PC-3 (cell line): ENCODE data around the gene CTBP2. TPM values are rescaled to one million over a fixed set of nuclear protein-coding genes. Genes with fewer than 3 reads are reported as not detected.
A peak's percentile ranks its signal among the peaks of the same experiment; 100 is the strongest.

Experiments
- ATAC-seq: fragments of 200-7000 bp; cut with Tn5 transposase; 2 replicates; pipeline ENCODE4 v1.9.1; 2020; ENCODE audit warnings: mild to moderate bottlenecking, moderate library complexity
- BruUV-seq: library from RNA; stranded (reverse); fragments of 400-500 nt; replicated peaks from 2 replicates; lab custom pipeline; 2021; lab: Mats Ljungman, UMichigan
- CTCF ChIA-PET: fragments of 300-600 bp; sonication (Branson Sonifier 250); formaldehyde crosslinking; loops from one replicate; lab custom pipeline; 2022; ENCODE audit warnings: antibody characterized with exemption; lab: Charles Lee
- POLR2A ChIA-PET: fragments of 300-600 bp; sonication (Branson Sonifier 250); formaldehyde crosslinking; loops from one replicate; lab custom pipeline; 2022; ENCODE audit warnings: antibody characterized with exemption; ENCODE audit not compliant: unreplicated experiment; lab: Charles Lee
- DNase-seq: peaks from one replicate; pipeline ENCODE4 v3.0.0-alpha.2; 2015
- H2AFZ ChIP-seq: fragments of 300-600 bp; sonication (generic); 2 replicates; pipeline ENCODE4 v1.6.0; 2016; ENCODE audit warnings: antibody characterized with exemption, low read length
- H3F3A ChIP-seq: fragments of 300-600 bp; sonication (generic); one replicate; pipeline ENCODE4 v1.6.0; 2017; ENCODE audit warnings: antibody characterized with exemption, low read length, control low read depth, mild to moderate bottlenecking; ENCODE audit not compliant: unreplicated experiment
- H3K27ac ChIP-seq: fragments of 300-600 bp; sonication (generic); 2 replicates; pipeline ENCODE4 v1.5.1; 2016; ENCODE audit warnings: mild to moderate bottlenecking, low read length
- H3K27me3 ChIP-seq: fragments of 300-600 bp; sonication (generic); 2 replicates; pipeline ENCODE4 v1.6.1; 2016; ENCODE audit warnings: low read length, mixed read lengths
- H3K36me3 ChIP-seq: fragments of 300-600 bp; sonication (generic); 2 replicates; pipeline ENCODE4 v1.6.1; 2016; ENCODE audit warnings: low read depth, mixed run types, low read length, mixed read lengths
- H3K4me1 ChIP-seq: fragments of 300-600 bp; sonication (generic); 2 replicates; pipeline ENCODE4 v1.5.1; 2016; ENCODE audit warnings: low read length; ENCODE audit not compliant: insufficient read depth
- H3K4me2 ChIP-seq: fragments of 300-600 bp; sonication (generic); 2 replicates; pipeline ENCODE4 v1.6.0; 2016; ENCODE audit warnings: low read length
- H3K4me3 ChIP-seq: fragments of 300-600 bp; sonication (generic); 2 replicates; pipeline ENCODE4 v1.5.1; 2016; ENCODE audit warnings: mild to moderate bottlenecking, low read length, mixed read lengths
- H3K79me2 ChIP-seq: fragments of 300-600 bp; sonication (generic); 2 replicates; pipeline ENCODE4 v1.6.1; 2017; ENCODE audit warnings: low read length, mixed read lengths
- H3K9ac ChIP-seq: fragments of 300-600 bp; sonication (generic); 2 replicates; pipeline ENCODE4 v1.6.0; 2016; ENCODE audit warnings: mild to moderate bottlenecking, low read length
- H3K9me2 ChIP-seq: fragments of 300-600 bp; sonication (generic); replicated peaks from 2 replicates; pipeline ENCODE4 v1.6.1; 2016; ENCODE audit warnings: mixed run types, low read length, mixed read lengths
- H3K9me3 ChIP-seq: fragments of 300-600 bp; sonication (generic); 2 replicates; pipeline ENCODE4 v1.6.1; 2016; ENCODE audit warnings: low read length, mixed read lengths
- H4K20me1 ChIP-seq: fragments of 300-600 bp; sonication (generic); 2 replicates; pipeline ENCODE4 v1.6.1; 2016; ENCODE audit warnings: low read length, mixed read lengths
- EZH2 ChIP-seq: fragments of 300-600 bp; sonication (generic); IDR thresholded peaks from one replicate; pipeline ENCODE4 v1.6.1; 2017; ENCODE audit warnings: antibody characterized with exemption, mild to moderate bottlenecking, low read length; ENCODE audit not compliant: unreplicated experiment
- EZH2phosphoT487 ChIP-seq: fragments of 300-600 bp; sonication (generic); IDR thresholded peaks from 2 replicates; pipeline ENCODE4 v1.6.1; 2018; ENCODE audit warnings: mild to moderate bottlenecking, antibody characterized with exemption, low read length, borderline replicate concordance
- intact Hi-C: fragments of 100-400 bp; cut with micrococcal nuclease; formaldehyde crosslinking; loops from 2 replicates; pipeline ENCODE4 v1.9.0; 2023
- total RNA-seq: library from RNA; depleted of rRNA; stranded (reverse); fragments of >200 nt; gene quantifications from 2 replicates; pipeline ENCODE4 v1.2.3, GENCODE V29; 2014
- TF ChIP-seq, protein P1 (sequence below): fragments of 300-600 bp; sonication (generic); conservative IDR thresholded peaks from 2 replicates; pipeline ENCODE4 v1.5.1; 2017; ENCODE audit warnings: antibody characterized with exemption, low read depth, mild to moderate bottlenecking, low read length

CTBP2 gene
- total RNA-seq, 1 experiment from 2014 or later, result 78.9 TPM

DNA sequence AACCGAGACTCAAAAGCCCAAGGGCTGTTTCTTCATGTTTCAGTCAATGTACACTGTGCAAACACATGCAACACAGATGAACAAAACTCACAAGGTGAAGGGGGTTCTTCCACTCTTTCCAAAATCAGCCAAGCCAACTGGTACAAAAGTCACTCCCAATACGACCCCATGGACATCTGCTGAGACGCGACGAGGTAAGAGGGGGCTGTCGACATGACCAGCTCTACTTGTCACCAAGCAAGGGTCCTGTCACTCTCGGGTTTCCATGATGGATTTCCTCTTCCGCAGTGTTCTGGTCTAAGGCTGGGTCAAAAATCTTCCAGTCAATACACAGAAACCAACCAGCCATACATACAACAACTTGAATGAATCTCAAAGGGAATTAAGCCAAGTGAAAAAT, 37.8 kb downstream of the CTBP2 start:
- H3F3A ChIP-seq, result no peaks in the 10 kb centered on the region
- ATAC-seq (no peak), DNase-seq (no peak)
- CTCF ChIA-PET, result no interaction called here
- peaks cover 17% of the 10 kb centered on the region for H3K36me3 ChIP-seq
- peak overlapping the region; percentile 96 for H3K27ac ChIP-seq
- no peak overlapping the region for H2AFZ ChIP-seq
- peaks cover 97% of the 10 kb centered on the region for H3K79me2 ChIP-seq
- POLR2A ChIA-PET, result interaction anchor here (0.6 kb wide), 1 partner anchor 58 kb away, joined by 3 read pairs; no protein-coding TSS in a partner anchor
- no peaks in the 10 kb centered on the region for H4K20me1 ChIP-seq
- H3K4me2 ChIP-seq, result no peak overlapping the region
- no peaks in the 10 kb centered on the region for H3K9me2 ChIP-seq
- intact Hi-C loops, result loop anchor here (5.0 kb wide), 1 partner anchor 35 kb away; no protein-coding TSS in a partner anchor
- TF ChIP-seq, protein P1, sequence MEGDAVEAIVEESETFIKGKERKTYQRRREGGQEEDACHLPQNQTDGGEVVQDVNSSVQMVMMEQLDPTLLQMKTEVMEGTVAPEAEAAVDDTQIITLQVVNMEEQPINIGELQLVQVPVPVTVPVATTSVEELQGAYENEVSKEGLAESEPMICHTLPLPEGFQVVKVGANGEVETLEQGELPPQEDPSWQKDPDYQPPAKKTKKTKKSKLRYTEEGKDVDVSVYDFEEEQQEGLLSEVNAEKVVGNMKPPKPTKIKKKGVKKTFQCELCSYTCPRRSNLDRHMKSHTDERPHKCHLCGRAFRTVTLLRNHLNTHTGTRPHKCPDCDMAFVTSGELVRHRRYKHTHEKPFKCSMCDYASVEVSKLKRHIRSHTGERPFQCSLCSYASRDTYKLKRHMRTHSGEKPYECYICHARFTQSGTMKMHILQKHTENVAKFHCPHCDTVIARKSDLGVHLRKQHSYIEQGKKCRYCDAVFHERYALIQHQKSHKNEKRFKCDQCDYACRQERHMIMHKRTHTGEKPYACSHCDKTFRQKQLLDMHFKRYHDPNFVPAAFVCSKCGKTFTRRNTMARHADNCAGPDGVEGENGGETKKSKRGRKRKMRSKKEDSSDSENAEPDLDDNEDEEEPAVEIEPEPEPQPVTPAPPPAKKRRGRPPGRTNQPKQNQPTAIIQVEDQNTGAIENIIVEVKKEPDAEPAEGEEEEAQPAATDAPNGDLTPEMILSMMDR, result no peak
- no TSS peak for BruUV-seq
- no peaks in the 10 kb centered on the region for H3K9me3 ChIP-seq
- H3K4me1 ChIP-seq, result peaks cover 38% of the 10 kb centered on the region
- H3K4me3 ChIP-seq, result no peak overlapping the region
- no peaks in the 10 kb centered on the region for H3K27me3 ChIP-seq
- peak overlapping the region; percentile 74 for H3K9ac ChIP-seq

DNA sequence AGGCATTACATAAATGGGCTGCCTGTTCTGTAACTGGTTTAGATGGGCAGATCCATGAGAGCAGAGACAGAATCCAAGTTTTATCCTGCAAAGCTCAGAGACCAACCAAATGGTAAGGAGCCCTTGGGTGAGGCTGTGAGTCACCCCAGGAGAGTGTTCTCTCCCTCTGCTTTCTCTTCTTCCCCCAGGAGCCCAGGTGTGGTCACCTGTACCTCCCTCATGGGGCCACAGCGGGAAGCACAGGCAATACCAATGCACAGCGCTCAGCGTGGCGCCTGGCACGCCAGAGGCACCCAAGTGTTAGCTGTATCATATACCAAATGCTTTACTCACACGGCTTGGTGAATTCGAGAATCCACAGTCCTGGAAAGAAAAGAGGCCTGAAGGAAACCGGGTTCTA, 39.4 kb downstream of the CTBP2 start:
- no peak overlapping the region for H3K9ac ChIP-seq
- H3K9me3 ChIP-seq, result no peaks in the 10 kb centered on the region
- DNase-seq (peak; percentile 19), ATAC-seq (no peak)
- BruUV-seq, result no TSS peak
- H3K27ac ChIP-seq, result no peak overlapping the region
- H3K4me2 ChIP-seq, result no peak overlapping the region
- intact Hi-C loops, result loop anchor here (5.0 kb wide), 1 partner anchor 36 kb away; no protein-coding TSS in a partner anchor
- H3K9me2 ChIP-seq, result no peaks in the 10 kb centered on the region
- no peaks in the 10 kb centered on the region for H4K20me1 ChIP-seq
- no peak overlapping the region for H2AFZ ChIP-seq
- no peaks in the 10 kb centered on the region for H3F3A ChIP-seq
- ChIA-PET POLR2A (no interaction called here), CTCF (no interaction called here)
- peaks cover 97% of the 10 kb centered on the region for H3K79me2 ChIP-seq
- H3K4me1 ChIP-seq, result peaks cover 38% of the 10 kb centered on the region
- H3K36me3 ChIP-seq, result peaks cover 17% of the 10 kb centered on the region
- H3K4me3 ChIP-seq, result no peak overlapping the region
- no peaks in the 10 kb centered on the region for H3K27me3 ChIP-seq
- TF ChIP-seq EZH2 (no peak), EZH2phosphoT487 (no peak)
- TF ChIP-seq, protein P1, result no peak

DNA sequence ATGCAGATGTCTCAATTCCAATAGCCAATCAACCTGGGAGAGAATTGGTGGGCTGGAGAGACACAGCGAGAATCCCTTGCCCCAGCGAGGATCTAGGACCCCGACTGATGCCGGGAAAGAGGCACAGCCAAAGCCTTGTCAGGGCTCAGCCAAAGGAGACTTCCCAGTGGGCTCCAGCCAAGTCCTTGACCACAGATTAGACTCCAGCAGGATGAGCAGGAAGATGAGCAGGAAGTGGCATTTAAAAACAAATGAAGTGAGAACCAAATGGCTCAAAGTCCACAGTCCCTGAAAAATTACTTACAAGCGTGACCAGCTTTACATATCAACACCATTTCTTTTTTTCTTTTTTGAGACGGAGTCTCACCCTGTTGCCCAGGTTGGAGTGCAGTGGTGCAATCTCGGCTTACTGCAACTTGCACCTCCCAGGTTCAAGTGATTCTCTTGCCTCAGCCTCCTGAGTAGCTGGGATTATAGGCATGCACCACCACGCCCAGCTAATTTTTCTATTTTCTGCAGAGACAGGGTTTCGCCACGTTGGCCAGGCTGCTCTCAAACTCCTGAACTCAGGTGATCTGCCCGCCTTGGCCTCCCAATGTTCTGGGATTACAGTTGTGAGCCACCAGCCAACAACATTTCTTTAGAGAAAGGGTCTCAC, 40.2 kb downstream of the CTBP2 start:
- Histone ChIP-seq H3K27ac (no peak overlapping the region), H3K36me3 (peaks cover 17% of the 10 kb centered on the region), H3K9me2 (no peaks in the 10 kb centered on the region), H3K4me2 (no peak overlapping the region), H3K9me3 (no peaks in the 10 kb centered on the region), H3K79me2 (peaks cover 97% of the 10 kb centered on the region), H3F3A (no peaks in the 10 kb centered on the region), H3K9ac (no peak overlapping the region), H3K4me1 (peaks cover 38% of the 10 kb centered on the region), H2AFZ (no peak overlapping the region), H3K27me3 (no peaks in the 10 kb centered on the region), H4K20me1 (no peaks in the 10 kb centered on the region), H3K4me3 (no peak overlapping the region)
- BruUV-seq, result no TSS peak
- POLR2A ChIA-PET, result no interaction called here
- intact Hi-C loops, result loop anchor here (5.0 kb wide), 1 partner anchor 37 kb away; no protein-coding TSS in a partner anchor
- ATAC-seq (no peak), DNase-seq (no peak)
- TF ChIP-seq, protein P1, result no peak
- CTCF ChIA-PET, result no interaction called here
